Activated B cell treated with CpG ODN at 0.5 μM for 24 hours (primary cell): ENCODE results near the gene TEX101. TPM values are rescaled to one million over a fixed set of nuclear protein-coding genes. Genes with fewer than 3 reads are reported as not detected.
A peak's percentile ranks its signal among the peaks of the same experiment; 100 is the strongest.

Experiments used
- ATAC-seq: fragments of 200-7000 bp; cut with Tn5 transposase; one replicate; pipeline ENCODE4 v1.10.0; 2021; ENCODE audit warnings: low read depth, mild to moderate bottlenecking, moderate library complexity
- CTCF ChIA-PET: fragments of 350-600 bp; sonication (Branson Sonifier 250); formaldehyde crosslinking; loops from one replicate; lab custom pipeline; 2021; ENCODE audit warnings: antibody characterized with exemption; lab: Charles Lee
- POLR2A ChIA-PET: fragments of 350-600 bp; sonication (Branson Sonifier 250); formaldehyde crosslinking; loops from one replicate; lab custom pipeline; 2021; ENCODE audit warnings: antibody characterized with exemption; lab: Charles Lee
- DNase-seq: peaks from one replicate; pipeline ENCODE4 v3.0.0; 2022
- H3K27ac Mint-ChIP-seq: one replicate; pipeline ENCODE4 v1.8.0; 2020; ENCODE audit warnings: mixed read lengths
- H3K27me3 Mint-ChIP-seq: one replicate; pipeline ENCODE4 v1.8.0; 2021; ENCODE audit warnings: mixed read lengths
- H3K36me3 Mint-ChIP-seq: one replicate; pipeline ENCODE4 v1.8.0; 2021; ENCODE audit warnings: low read depth, mixed read lengths
- H3K4me1 Mint-ChIP-seq: one replicate; pipeline ENCODE4 v1.8.0; 2021; ENCODE audit warnings: mixed read lengths
- H3K4me3 Mint-ChIP-seq: one replicate; pipeline ENCODE4 v1.8.0; 2020; ENCODE audit warnings: mild to moderate bottlenecking, mixed read lengths
- H3K9me3 Mint-ChIP-seq: one replicate; pipeline ENCODE4 v1.8.0; 2020; ENCODE audit warnings: mixed read lengths
- CTCF ChIP-seq: fragments of 200-600 bp; IDR thresholded peaks from one replicate; pipeline ENCODE4 v1.8.0; 2022; ENCODE audit warnings: antibody characterized with exemption, mild to moderate bottlenecking
- intact Hi-C: fragments of 100-400 bp; cut with micrococcal nuclease; formaldehyde crosslinking; loops from one replicate; pipeline ENCODE4 v1.15.1; 2024
- total RNA-seq: library from RNA; stranded (reverse); gene quantifications from 2 replicates; pipeline ENCODE4 v1.2.3, GENCODE V29; 2022

Gene TEX101
- total RNA-seq, 1 donor from 2014 or later = not detected

DNA sequence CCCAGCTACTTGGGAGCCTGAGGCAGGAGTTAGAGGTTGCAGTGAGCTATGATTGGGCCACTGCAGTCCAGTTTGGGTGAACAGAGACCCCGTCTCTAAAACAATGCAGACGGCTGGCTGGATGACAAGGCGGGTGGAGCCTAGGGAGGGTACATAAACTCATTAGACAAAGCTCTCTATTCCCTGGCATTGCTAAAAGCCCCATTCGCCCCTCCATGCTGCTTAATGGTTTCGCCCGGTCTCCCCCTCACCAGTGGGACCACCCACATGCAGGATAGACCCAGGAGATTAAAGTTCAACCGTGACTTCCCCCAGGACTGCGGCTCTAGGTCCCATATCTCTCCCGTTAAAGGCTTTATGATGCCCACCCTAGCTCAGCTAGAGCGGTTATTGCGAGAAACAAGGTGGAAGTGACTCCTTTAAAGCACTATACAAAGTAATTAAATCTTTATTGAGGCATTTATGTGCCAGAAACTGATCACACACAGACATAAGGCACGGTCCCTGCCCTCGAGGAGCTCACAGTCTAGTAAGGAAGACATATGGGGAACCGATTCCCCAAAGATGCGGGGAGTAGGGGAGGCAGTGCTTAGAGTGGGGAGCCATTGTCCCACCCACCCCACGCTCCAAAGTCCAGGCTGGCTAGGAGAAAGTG is 45.8 kb downstream of the TEX101 start:
- no peak overlapping the region for H3K4me3 Mint-ChIP-seq
- peaks cover 17% of the 10 kb centered on the region for H3K4me1 Mint-ChIP-seq
- ChIA-PET POLR2A (interaction anchor here (2.4 kb wide), 1 partner anchor 44 kb away, joined by 8 read pairs; the partner anchor contains the start of gene PHLDB3), CTCF (interaction anchor here (0.7 to 1.0 kb wide), 2 partner anchors 11 to 134 kb away, joined by 3 read pairs; no protein-coding TSS in a partner anchor)
- DNase-seq = no peak
- no peak overlapping the region for H3K27ac Mint-ChIP-seq
- H3K36me3 Mint-ChIP-seq = no peaks in the 10 kb centered on the region
- H3K9me3 Mint-ChIP-seq = no peaks in the 10 kb centered on the region
- peaks cover 6% of the 10 kb centered on the region for H3K27me3 Mint-ChIP-seq
- no peak for ATAC-seq
- intact Hi-C loops = no loop called here
- TF ChIP-seq CTCF = no peak

DNA sequence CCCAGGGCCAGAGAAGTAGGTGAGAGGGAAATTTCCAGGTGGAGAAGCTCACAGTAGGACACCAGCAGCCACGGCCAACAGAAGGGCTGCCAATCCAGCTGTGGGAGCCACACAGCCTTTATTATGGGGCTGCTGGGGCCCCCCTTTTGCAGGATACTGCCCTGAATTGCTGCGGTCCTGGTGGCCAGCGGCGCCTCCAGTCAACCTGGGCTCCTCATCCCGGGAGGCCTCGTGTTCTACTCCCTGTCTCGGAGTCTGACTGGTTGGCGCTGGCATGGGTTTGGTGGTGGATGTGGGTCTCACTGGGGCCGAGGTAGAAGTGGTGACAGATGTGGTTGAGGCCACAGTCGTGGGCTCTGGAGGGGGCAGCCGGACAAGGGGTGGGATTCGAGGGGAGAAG is 46.6 kb downstream of the TEX101 start:
- POLR2A ChIA-PET = interaction anchor here (2.4 kb wide), 1 partner anchor 43 kb away, joined by 8 read pairs; the partner anchor contains the start of gene PHLDB3
- CTCF ChIA-PET = interaction anchor here (0.7 to 1.0 kb wide), 2 partner anchors 12 to 134 kb away, joined by 3 read pairs; no protein-coding TSS in a partner anchor
- Mint-ChIP-seq H3K27ac (no peak overlapping the region), H3K36me3 (no peaks in the 10 kb centered on the region), H3K9me3 (no peaks in the 10 kb centered on the region), H3K4me3 (no peak overlapping the region), H3K4me1 (peaks cover 17% of the 10 kb centered on the region), H3K27me3 (peaks cover 10% of the 10 kb centered on the region)
- intact Hi-C loops = no loop called here
- no peak for TF ChIP-seq CTCF
- no peak for ATAC-seq
- DNase-seq = no peak

DNA sequence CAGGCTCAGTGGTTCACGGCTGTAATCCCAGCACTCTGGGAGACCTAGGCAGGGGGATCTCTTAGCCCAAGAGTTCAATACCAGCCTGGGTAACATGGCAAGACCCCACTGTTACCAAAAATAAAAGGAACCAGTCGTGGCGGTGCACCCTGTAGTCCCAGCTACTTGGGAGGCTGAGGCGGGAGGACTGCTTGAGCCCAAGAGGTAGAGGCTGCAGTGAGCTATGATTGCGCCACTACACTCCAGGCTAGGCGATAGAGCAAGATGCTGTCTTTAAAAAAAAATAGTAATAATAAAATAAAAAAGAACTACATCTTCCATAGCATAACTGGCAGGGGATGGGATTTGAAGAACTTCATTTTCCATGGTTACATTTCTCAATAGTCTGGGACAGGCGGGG is 47.7 kb downstream of the TEX101 start:
- Mint-ChIP-seq H3K27me3 (peaks cover 10% of the 10 kb centered on the region), H3K36me3 (no peaks in the 10 kb centered on the region), H3K27ac (no peak overlapping the region), H3K4me1 (peaks cover 17% of the 10 kb centered on the region), H3K9me3 (no peaks in the 10 kb centered on the region), H3K4me3 (no peak overlapping the region)
- intact Hi-C loops = no loop called here
- DNase-seq = no peak
- ChIA-PET CTCF (interaction anchor here (1.4 kb wide), 1 partner anchor 93 kb away, joined by 4 read pairs; no protein-coding TSS in a partner anchor), POLR2A (interaction anchor here (0.6 to 2.8 kb wide), 3 partner anchors 12 to 56 kb away, joined by 5 to 49 read pairs (median 23); partner anchors contain the start of gene PHLDB3)
- no peak for ATAC-seq
- no peak for TF ChIP-seq CTCF

DNA sequence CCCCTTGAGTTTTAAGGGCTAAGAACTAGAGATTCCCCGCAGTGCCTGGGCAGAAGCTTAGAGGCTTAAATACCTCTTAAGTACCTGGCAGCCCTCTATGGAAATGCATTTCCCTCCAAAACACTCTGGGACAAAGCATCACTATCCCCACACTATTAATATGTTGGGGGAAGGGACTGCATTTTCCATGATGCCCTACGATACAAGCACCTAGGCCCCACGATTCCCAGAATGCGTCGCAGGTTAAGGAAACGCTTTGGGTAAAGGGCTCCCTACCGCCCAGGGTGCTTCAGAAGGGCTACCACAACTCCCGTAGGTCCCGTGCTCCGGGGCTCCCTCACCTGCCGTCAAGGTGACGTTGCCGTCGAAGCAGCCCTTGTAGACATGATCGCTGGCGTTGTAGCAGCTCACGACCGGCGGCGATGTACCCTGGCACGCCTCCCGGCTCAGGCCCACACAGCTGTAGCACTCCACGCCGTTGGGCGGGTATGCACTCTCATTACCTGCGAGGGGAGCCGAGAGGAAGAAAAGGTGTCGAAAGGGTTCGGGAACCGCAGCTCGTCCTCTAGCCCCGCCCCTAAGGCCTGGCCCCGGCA is 48.2 kb downstream of the TEX101 start:
- ChIA-PET POLR2A (interaction anchor here (0.6 to 2.8 kb wide), 11 partner anchors 11 to 316 kb away, joined by 3 to 49 read pairs (median 5); partner anchors contain the start of genes PHLDB3, ZNF575 and ZNF576), CTCF (interaction anchor here (1.0 to 3.2 kb wide), 6 partner anchors 16 to 347 kb away, joined by 3 to 21 read pairs (median 4); partner anchors contain the start of genes PHLDB3 and ZNF575)
- Mint-ChIP-seq H3K36me3 (no peaks in the 10 kb centered on the region), H3K9me3 (no peaks in the 10 kb centered on the region), H3K27me3 (peaks cover 10% of the 10 kb centered on the region), H3K4me1 (peaks cover 17% of the 10 kb centered on the region), H3K4me3 (peak overlapping the region; percentile 92), H3K27ac (peak overlapping the region; percentile 88)
- TF ChIP-seq CTCF = no peak
- intact Hi-C loops = loop anchor here (1.0 kb wide), 6 partner anchors 12 to 132 kb away; partner anchors contain the start of genes PHLDB3 and ZNF575
- no peak for ATAC-seq
- DNase-seq = no peak
